Liver (tissue), 9 donors: ENCODE measurements around the gene MAFF. TPM values are rescaled to one million over a fixed set of nuclear protein-coding genes. Genes with fewer than 3 reads are reported as not detected.

Source experiments
- DNase-seq: peaks from one replicate; pipeline ENCODE4 v3.0.0-alpha.2; 2017; ENCODE audit warnings: low spot score
- H3K27ac ChIP-seq, 2 donors: one replicate each; pipeline ENCODE4 v1.7.0; 2013; ENCODE audit warnings: inconsistent platforms in 2 of 2, low read length in 2 of 2, control low read depth in 1 of 2, low read depth in 1 of 2, mild to moderate bottlenecking in 1 of 2
- H3K27me3 ChIP-seq, 4 donors: one replicate each; pipeline versions ENCODE4 v1.6.1 to v1.7.0; 2013; ENCODE audit warnings: low read length in 3 of 4, inconsistent platforms in 1 of 4, mild to moderate bottlenecking in 1 of 4, moderate library complexity in 1 of 4; ENCODE audit not compliant: control insufficient read depth in 4 of 4, insufficient read depth in 4 of 4
- H3K36me3 ChIP-seq, 4 donors: one replicate each; pipeline versions ENCODE4 v1.6.1 to v1.7.0; 2013; ENCODE audit warnings: low read length in 3 of 4, mild to moderate bottlenecking in 3 of 4, low read depth in 1 of 4, moderate library complexity in 1 of 4; ENCODE audit not compliant: control insufficient read depth in 4 of 4, insufficient read depth in 3 of 4
- H3K4me1 ChIP-seq, 4 donors: one replicate each; pipeline versions ENCODE4 v1.6.1 to v1.7.0; 2013; ENCODE audit warnings: low read length in 3 of 4, mild to moderate bottlenecking in 3 of 4, moderate library complexity in 1 of 4; ENCODE audit not compliant: control insufficient read depth in 4 of 4, insufficient read depth in 4 of 4
- H3K4me3 ChIP-seq, 3 donors: one replicate each; pipeline versions ENCODE4 v1.6.1 to v1.7.0; 2013; ENCODE audit warnings: low read length in 3 of 3, control low read depth in 1 of 3, low read depth in 1 of 3, mild to moderate bottlenecking in 1 of 3
- H3K9ac ChIP-seq, 2 donors: one replicate each; pipeline ENCODE4 v1.7.0; 2013; ENCODE audit warnings: low read length in 2 of 2, mild to moderate bottlenecking in 2 of 2, moderate library complexity in 2 of 2, control low read depth in 1 of 2, low read depth in 1 of 2
- H3K9me3 ChIP-seq, 4 donors: one replicate each; pipeline versions ENCODE4 v1.6.1 to v1.7.0; 2013; ENCODE audit warnings: low read length in 3 of 4; ENCODE audit not compliant: control insufficient read depth in 4 of 4
- FOXA1 ChIP-seq: IDR thresholded peaks from 2 replicates; pipeline ENCODE4 v1.6.1; 2016; ENCODE audit warnings: antibody characterized with exemption
- GABPA ChIP-seq, 2 donors: IDR thresholded peaks in 1 of 2; conservative IDR thresholded peaks in 1 of 2; 2 replicates each; pipeline ENCODE4 v1.6.1; 2016; ENCODE audit warnings: antibody characterized with exemption in 2 of 2, mild to moderate bottlenecking in 1 of 2, moderate library complexity in 1 of 2
- HNF4A ChIP-seq, 2 donors: conservative IDR thresholded peaks; 2 replicates each; pipeline ENCODE4 v1.6.1; 2016; ENCODE audit warnings: antibody characterized with exemption in 2 of 2, mild to moderate bottlenecking in 2 of 2
- HNF4G ChIP-seq: IDR thresholded peaks from 2 replicates; pipeline ENCODE4 v1.6.1; 2016; ENCODE audit warnings: antibody characterized with exemption
- JUND ChIP-seq, 2 donors: IDR thresholded peaks; 2 replicates each; pipeline ENCODE4 v1.6.1; 2016; ENCODE audit warnings: antibody characterized with exemption in 2 of 2
- NR2F2 ChIP-seq: IDR thresholded peaks from 2 replicates; pipeline ENCODE4 v1.6.1; 2016; ENCODE audit warnings: antibody characterized with exemption
- RAD21 ChIP-seq, 2 donors: IDR thresholded peaks; 2 replicates each; pipeline ENCODE4 v1.6.1; 2016; ENCODE audit warnings: antibody characterized with exemption in 2 of 2, mild to moderate bottlenecking in 2 of 2
- RXRA ChIP-seq, 2 donors: IDR thresholded peaks; 2 replicates each; pipeline ENCODE4 v1.6.1; 2017 to 2018; ENCODE audit warnings: antibody characterized with exemption in 2 of 2, mild to moderate bottlenecking in 1 of 2
- SP1 ChIP-seq: IDR thresholded peaks from 2 replicates; pipeline ENCODE4 v1.6.1; 2018; ENCODE audit warnings: antibody characterized with exemption, mild to moderate bottlenecking
- TAF1 ChIP-seq: conservative IDR thresholded peaks from 2 replicates; pipeline ENCODE4 v1.6.1; 2016; ENCODE audit warnings: antibody characterized with exemption, mild to moderate bottlenecking
- YY1 ChIP-seq: IDR thresholded peaks from 2 replicates; pipeline ENCODE4 v1.6.1; 2016; ENCODE audit warnings: antibody characterized with exemption, mild to moderate bottlenecking
- WGBS: extraction: QIAGEN DNeasy Blood & Tissue Kit; methylation state at CpG from one replicate; pipeline ENCODE4 v1.1.7; 2013; 5-methylcytosine and 5-hydroxymethylcytosine counted together
- polyA plus RNA-seq, 2 donors: library from polyadenylated mRNA; stranded (reverse) in 1 of 2; unstranded in 1 of 2; fragments of 200-250 nt in 1 of 2; fragments of >200 nt in 1 of 2; fragmentation: Nextera tagmentation in 1 of 2; extraction: Ambion mirVana in 1 of 2; gene quantifications; one replicate each; pipeline versions ENCODE4 v1.2.1 to v1.2.3, GENCODE V29; 2013 to 2015
- total RNA-seq, 2 donors: library from RNA; depleted of rRNA; stranded (reverse); fragments of >200 nt; gene quantifications; one replicate each; pipeline ENCODE4 v1.2.3, GENCODE V29; 2014
- TF ChIP-seq, protein P1 (sequence below): IDR thresholded peaks from 2 replicates; pipeline ENCODE4 v1.6.1; 2016; ENCODE audit warnings: antibody characterized with exemption, mild to moderate bottlenecking
- TF ChIP-seq, protein P2 (sequence below): fragments of 150-350 bp; IDR thresholded peaks from 2 replicates; pipeline ENCODE4 v1.5.1; 2017; ENCODE audit warnings: improper control_type of control experiment, low read depth, low read length; ENCODE audit not compliant: missing input control
- TF ChIP-seq, protein P3 (sequence below): IDR thresholded peaks from 2 replicates; pipeline ENCODE4 v1.6.1; 2016; ENCODE audit warnings: antibody characterized with exemption
- donor health status: healthy.
- donor health status: healthy.
- donor health status: healthy.
- donor health status: healthy.
- donor health status: healthy.

MAFF gene
- total and polyA plus RNA-seq, 4 donors = 1.4 to 3.3 (median 2.0) TPM

DNA sequence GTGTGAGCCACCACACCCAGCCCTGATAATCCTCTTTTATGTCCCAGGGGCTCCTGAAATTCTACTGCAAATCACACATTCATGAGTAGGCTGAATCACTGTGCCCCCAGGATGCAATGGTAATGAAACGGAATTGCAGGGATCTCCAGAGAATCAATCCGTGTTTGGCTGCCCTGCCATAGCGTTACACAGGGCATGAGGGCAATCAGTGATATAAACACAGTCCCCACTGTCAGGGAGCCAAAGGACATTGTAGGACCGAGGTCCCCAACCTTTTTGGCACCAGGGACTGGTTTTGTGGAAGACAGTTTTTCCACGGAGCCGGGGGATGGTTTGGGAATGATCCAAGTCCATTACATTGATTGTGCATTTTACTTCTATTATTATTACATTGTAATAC lies 11.2 kb upstream of the MAFF start (continued):
- TF ChIP-seq HNF4A (conservative IDR thresholded peaks at IDR 0.05) = peak; percentile 80 to 87
- TF ChIP-seq GABPA (IDR thresholded peaks at IDR 0.05 in 1 of 2, conservative IDR thresholded peaks at IDR 0.05 in 1 of 2) = peak in 1 of 2 donors; percentile 15
- TF ChIP-seq RXRA (IDR thresholded peaks at IDR 0.05) = peak; percentile 81 to 91
- TF ChIP-seq TAF1 = no peak

DNA sequence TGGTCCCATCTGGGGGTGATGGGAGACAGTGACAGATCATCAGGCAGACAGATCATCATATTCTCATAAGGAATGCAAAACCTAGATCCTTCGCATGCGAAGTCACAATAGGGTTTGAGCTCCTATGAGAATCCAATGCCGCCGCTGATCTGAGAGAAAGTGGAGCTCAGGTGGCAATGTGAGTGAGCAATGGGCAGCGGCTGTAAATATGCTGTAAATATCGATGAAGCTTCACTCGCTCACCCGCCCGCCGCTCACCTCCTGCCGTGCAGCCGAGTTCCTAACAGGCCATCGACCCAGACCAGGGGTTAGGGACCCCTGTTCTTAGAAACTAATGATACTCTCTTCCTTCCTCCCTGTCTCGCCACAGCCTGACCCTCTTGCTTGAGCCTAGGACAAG lies 10.7 kb upstream of the MAFF start:
- Histone ChIP-seq H3K9ac (no peak overlapping the region), H3K4me3 (no peak overlapping the region), H3K9me3 (no peaks in the 10 kb centered on the region), H3K4me1 (peaks cover 23 to 49% (median 37%) of the 10 kb centered on the region in 4 donors), H3K27ac (no peak overlapping the region), H3K27me3 (no peaks in the 10 kb centered on the region), H3K36me3 (no peaks in the 10 kb centered on the region)
- WGBS = 81% methylated on average over 14 of the region's 14 CpGs
- TF ChIP-seq, protein P1, sequence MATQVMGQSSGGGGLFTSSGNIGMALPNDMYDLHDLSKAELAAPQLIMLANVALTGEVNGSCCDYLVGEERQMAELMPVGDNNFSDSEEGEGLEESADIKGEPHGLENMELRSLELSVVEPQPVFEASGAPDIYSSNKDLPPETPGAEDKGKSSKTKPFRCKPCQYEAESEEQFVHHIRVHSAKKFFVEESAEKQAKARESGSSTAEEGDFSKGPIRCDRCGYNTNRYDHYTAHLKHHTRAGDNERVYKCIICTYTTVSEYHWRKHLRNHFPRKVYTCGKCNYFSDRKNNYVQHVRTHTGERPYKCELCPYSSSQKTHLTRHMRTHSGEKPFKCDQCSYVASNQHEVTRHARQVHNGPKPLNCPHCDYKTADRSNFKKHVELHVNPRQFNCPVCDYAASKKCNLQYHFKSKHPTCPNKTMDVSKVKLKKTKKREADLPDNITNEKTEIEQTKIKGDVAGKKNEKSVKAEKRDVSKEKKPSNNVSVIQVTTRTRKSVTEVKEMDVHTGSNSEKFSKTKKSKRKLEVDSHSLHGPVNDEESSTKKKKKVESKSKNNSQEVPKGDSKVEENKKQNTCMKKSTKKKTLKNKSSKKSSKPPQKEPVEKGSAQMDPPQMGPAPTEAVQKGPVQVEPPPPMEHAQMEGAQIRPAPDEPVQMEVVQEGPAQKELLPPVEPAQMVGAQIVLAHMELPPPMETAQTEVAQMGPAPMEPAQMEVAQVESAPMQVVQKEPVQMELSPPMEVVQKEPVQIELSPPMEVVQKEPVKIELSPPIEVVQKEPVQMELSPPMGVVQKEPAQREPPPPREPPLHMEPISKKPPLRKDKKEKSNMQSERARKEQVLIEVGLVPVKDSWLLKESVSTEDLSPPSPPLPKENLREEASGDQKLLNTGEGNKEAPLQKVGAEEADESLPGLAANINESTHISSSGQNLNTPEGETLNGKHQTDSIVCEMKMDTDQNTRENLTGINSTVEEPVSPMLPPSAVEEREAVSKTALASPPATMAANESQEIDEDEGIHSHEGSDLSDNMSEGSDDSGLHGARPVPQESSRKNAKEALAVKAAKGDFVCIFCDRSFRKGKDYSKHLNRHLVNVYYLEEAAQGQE = no peak
- TF ChIP-seq NR2F2 = no peak
- TF ChIP-seq RAD21 (IDR thresholded peaks at IDR 0.05) = no peak
- TF ChIP-seq, protein P2, sequence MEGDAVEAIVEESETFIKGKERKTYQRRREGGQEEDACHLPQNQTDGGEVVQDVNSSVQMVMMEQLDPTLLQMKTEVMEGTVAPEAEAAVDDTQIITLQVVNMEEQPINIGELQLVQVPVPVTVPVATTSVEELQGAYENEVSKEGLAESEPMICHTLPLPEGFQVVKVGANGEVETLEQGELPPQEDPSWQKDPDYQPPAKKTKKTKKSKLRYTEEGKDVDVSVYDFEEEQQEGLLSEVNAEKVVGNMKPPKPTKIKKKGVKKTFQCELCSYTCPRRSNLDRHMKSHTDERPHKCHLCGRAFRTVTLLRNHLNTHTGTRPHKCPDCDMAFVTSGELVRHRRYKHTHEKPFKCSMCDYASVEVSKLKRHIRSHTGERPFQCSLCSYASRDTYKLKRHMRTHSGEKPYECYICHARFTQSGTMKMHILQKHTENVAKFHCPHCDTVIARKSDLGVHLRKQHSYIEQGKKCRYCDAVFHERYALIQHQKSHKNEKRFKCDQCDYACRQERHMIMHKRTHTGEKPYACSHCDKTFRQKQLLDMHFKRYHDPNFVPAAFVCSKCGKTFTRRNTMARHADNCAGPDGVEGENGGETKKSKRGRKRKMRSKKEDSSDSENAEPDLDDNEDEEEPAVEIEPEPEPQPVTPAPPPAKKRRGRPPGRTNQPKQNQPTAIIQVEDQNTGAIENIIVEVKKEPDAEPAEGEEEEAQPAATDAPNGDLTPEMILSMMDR = no peak
- TF ChIP-seq RXRA (IDR thresholded peaks at IDR 0.05) = no peak
- TF ChIP-seq TAF1 = no peak
- no peak for TF ChIP-seq HNF4G
- DNase-seq = no peak

DNA sequence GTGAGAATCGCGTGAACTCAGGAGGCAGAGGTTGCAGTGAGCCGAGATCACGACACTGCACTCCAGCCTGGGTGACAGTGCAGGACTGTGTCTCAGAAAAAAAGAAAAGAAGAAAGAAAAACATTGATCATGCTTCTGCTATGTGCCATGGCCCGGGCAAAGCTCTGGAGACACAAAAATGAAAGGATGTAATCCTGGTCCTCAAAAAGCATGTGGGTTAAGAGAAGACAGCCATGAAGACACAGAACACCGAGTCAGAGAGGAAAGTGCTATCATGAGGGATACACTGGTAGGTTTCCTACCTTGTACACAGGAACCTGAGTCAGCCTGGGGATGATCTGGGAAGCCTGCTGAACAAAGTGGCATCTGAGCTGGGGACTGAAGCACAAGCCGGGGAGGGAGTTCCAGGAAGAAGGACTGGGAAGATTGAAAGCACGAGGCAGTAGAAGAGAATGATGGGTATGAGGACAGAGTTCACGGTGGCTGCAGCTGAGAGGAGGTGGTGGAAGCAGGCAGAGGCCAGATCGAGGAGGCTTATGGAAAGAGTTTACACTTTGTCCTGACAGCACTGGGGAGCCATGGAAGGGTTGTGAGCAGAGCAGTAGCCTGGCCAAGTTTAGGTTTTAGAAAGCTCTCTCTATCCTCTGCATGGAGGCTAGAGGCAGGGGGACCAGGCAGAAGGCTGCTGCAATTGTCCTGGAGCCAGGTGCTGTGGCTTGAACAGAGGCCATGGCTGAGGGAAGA lies 9.9 kb upstream of the MAFF start:
- peaks cover 23 to 45% (median 36%) of the 10 kb centered on the region in 4 donors for H3K4me1 ChIP-seq
- WGBS = 70% methylated on average over 10 of the region's 10 CpGs
- no peak for DNase-seq
- H3K9ac ChIP-seq = no peak overlapping the region
- no peak overlapping the region for H3K27ac ChIP-seq
- no peaks in the 10 kb centered on the region for H3K36me3 ChIP-seq
- no peaks in the 10 kb centered on the region for H3K9me3 ChIP-seq
- H3K4me3 ChIP-seq = no peak overlapping the region
- H3K27me3 ChIP-seq = no peaks in the 10 kb centered on the region
- TF ChIP-seq YY1 (no peak), NR2F2 (no peak), RXRA (IDR thresholded peaks at IDR 0.05) (peak in 1 of 2 donors; percentile 33), FOXA1 (no peak), RAD21 (IDR thresholded peaks at IDR 0.05) (no peak), TAF1 (no peak), GABPA (IDR thresholded peaks at IDR 0.05 in 1 of 2, conservative IDR thresholded peaks at IDR 0.05 in 1 of 2) (no peak), SP1 (peak; percentile 3), JUND (IDR thresholded peaks at IDR 0.05) (no peak), HNF4A (conservative IDR thresholded peaks at IDR 0.05) (peak in 1 of 2 donors; percentile 47), HNF4G (no peak)
- TF ChIP-seq, protein P1 = no peak
- TF ChIP-seq, protein P2 = no peak
- TF ChIP-seq, protein P3, sequence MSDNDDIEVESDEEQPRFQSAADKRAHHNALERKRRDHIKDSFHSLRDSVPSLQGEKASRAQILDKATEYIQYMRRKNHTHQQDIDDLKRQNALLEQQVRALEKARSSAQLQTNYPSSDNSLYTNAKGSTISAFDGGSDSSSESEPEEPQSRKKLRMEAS = peak; percentile 68
